HG03571 (cell line): Measurements from ENCODE around the gene ABL2.

ENCODE experiments used
- ATAC-seq: cut with Tn5 transposase; IDR thresholded peaks from one replicate; pipeline ENCODE4 v1.9.1; 2021; ENCODE audit not compliant: unreplicated experiment

The ABL2 gene

GRCh38 chr1:179095924-179096323 is 133.6 kb downstream of the ABL2 start:
- ATAC-seq: no peak

DNA sequence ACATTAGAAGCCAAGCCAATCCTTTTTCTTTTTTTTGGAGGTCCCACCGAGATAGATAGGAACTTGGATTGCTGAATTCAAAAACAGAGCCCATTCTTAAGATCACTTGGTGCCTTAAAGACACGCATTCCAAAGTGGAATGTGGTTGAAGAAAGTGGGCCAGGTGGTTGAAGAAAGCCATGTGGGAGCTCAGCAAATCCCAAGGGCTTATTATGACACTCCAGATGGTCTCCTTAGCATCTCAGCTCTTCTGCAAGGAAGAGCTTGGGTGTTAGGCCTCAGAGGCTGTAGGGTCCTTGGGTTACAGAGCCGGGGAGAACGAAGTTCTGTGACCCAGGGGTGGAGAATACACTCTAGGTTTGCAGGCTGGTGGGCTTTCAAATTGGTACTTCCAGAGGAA is 134.1 kb downstream of the ABL2 start:
- ATAC-seq: no peak

- ATAC-seq: no peak
Observed at GRCh38 chr1:179094818-179095217, 134.7 kb downstream of the ABL2 start.

- ATAC-seq: no peak
Observed at GRCh38 chr1:179092896-179093461, 136.5 kb downstream of the ABL2 start.

GRCh38 chr1:179091691-179092165 is 137.7 kb downstream of the ABL2 start:
- no peak for ATAC-seq

DNA sequence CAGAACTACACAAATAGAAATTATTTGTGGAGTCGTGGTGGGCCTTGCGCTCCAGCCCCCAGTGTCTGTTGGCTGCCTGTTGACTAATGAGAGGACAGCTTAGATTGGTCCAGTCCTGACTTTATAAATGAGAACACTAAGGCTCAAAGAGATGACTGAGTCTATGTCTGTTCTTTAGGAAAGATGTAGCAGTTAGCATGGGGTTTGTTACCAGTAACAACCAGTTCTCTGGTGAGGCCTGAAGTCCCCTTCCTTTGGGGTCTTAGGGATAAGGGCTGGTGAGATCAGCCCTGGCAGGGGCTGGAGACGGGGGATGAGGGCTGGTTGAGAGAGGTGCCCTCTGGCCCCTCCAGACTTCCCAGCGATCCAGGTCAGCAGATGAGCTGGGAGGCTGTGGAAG is 138.6 kb downstream of the ABL2 start:
- ATAC-seq: no peak

DNA sequence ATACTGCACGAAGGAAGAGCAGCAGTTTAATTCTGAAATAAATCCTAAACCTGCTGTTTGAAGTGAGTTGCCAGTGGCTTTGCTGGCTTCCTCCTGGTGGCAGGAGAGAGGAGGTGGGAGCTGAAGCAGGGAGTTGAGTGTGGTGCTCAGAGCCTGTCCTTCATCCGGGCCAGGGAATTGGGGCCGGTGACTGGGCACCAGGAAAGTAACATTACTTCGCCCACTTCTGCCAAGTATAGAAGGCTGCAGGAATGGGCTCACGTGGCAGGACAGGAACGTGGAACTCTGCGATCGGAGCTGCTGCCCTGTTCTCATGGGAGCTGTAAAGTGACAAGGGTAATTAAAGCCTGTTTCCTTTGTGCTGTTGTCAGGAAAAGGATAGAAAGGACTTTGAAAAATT is 139.0 kb downstream of the ABL2 start:
- no peak for ATAC-seq

GRCh38 chr1:179089827-179090482 is 139.5 kb downstream of the ABL2 start:
- no peak for ATAC-seq

- no peak for ATAC-seq
Observed at GRCh38 chr1:179087665-179088064, 141.8 kb downstream of the ABL2 start.

GRCh38 chr1:179083533-179083932 is 145.9 kb downstream of the ABL2 start:
- no peak for ATAC-seq

DNA sequence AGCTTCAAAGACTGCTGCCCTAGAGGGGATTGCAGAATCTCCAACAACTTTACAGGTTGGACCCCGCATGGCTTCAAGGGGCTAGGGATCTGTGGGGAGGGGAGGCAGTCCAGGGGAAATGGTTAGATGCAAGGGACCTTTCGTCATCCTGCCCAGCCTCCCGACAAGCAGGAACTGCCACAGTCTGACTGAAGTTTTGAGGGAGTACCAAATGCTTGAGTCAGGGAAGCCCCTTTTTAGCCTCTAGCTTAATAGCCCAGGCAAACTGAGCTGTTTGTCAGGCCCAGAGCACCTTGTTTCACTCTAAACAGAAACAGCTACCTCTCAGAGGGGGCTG is 146.5 kb downstream of the ABL2 start:
- ATAC-seq: no peak

DNA sequence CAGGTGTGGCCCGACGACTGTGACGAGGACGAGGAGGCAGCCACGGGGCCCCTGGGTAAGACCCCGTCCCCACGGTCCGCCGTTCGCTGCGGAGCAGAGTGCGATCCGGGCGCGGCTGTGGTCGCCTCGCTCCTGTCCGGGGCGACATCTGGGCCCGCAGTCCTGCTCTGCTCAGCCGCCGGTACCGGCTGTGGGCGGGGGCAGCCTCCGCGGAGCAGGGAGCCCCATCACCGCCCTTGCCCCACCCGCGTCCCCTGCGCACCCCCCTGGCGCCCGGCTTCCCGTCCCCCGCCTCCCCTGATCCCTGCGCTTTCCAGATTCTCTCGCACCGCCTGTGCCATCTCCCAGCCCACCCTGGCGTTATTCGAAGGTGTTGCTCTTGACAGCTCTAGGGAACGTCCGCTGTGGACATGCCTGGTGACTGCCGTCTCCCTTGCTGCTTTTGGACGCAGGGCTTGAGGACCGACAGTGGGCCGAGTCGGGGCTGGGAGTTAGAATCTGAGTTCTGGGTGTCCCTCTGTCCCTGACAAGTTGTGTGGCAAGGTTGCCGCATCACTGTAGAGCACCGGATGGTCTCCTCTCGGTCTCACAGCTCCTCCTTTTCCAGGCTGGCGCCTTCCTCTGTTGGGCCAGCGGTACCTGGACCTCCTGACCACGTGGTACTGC is 147.0 kb downstream of the ABL2 start:
- peak; percentile 3 for ATAC-seq

DNA sequence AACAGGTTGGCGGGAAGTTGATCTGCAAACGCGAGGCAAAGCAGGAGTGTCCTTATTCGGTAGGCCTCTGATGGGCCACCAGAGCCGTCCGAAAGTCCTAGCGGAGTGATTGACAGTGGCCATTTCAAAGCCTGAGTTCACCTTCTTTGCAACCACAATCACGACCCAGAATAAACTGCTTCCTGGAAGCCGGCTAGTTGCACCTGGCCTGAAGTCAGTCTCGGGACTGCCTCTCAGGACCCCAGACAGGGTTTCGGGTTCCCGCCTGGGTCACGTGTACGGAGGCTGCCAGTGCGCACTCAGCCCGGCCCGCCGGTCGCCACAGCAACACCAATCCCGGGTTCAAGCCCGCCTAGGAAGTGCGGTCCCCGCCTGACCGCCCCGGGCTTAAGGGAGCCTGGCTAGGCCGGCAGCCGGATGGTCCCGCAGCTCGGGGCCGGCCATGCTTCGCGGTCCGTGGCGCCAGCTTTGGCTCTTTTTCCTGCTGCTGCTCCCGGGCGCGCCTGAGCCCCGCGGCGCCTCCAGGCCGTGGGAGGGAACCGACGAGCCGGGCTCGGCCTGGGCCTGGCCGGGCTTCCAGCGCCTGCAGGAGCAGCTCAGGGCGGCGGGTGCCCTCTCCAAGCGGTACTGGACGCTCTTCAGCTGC is 147.7 kb downstream of the ABL2 start, which contains the start of gene TOR3A:
TOR3A (plus strand) TSS at position 384 of the 646 bp plus-strand sequence; CDS start at position 443, 59 bp downstream.
- peak; percentile 87 for ATAC-seq

- peak; percentile 24 for ATAC-seq
Observed at GRCh38 chr1:179080866-179081686, 148.4 kb downstream of the ABL2 start.

DNA sequence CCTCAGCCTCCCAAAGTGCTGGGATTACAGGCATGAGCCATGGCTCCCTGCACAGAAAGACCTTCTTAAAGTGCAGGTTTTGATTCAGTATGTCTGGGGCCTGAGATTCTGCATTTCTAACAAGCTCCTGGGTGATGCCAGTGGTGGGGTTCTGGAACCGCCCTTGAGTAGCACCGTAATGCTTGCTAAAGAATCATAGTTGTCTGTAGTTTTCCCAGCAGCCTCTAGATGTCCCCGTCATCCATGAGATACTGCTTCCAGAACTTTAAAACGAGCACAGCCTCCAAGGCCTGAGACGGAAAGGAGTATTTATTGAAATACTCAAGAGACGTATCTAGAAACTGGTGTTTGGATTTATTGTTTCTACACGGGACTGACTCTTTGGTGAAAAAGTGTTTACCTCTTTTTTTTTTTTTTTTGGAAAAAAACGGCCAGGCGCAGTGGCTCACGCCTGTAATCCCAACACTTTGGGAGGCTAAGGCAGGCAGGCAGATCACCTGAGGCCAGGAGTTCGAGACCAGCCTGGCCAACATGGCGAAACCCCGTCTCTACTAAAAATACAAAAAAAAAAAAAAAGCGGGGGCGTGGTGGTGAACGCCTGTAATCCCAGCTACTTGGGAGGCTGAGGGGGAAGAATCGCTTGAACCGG is 150.2 kb downstream of the ABL2 start:
- no peak for ATAC-seq

DNA sequence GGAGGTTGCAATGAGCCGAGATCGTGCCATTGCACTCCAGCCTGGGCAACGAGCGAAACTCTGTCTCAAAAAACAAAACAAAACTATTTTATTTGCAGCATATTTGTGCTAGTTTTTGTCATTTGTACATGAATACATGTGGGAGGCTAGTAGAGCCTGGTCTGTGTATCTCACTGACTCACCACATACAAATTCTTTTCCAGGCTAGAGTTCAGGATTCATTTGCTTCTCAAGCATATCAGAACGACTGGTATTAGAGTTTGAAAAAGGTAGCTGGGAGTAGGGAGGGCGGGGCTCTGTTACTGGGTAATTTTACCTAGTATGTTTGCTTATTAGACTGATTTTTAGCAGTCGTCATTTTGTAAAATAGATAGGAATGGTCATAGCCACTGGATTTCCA is 152.1 kb downstream of the ABL2 start:
- no peak for ATAC-seq

DNA sequence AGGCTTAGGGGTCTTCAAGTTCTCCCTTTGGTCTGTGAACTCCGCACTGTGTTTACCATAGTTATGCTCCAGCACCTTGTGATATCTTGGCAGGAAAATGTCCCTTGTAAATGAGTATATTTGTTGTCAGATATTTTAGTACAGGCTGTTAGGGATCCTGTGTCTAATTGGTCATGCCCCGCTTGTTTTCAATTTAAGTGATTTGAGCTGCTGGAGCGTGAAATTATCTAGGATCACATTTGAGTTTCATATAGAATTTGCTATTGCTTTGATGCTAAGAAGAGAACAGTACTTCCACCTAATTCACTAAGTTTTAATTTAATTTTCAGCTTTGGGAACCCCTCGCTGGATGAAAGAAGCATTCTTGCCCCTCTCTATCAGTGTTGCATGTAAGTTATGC is 163.0 kb downstream of the ABL2 start:
- ATAC-seq: no peak

DNA sequence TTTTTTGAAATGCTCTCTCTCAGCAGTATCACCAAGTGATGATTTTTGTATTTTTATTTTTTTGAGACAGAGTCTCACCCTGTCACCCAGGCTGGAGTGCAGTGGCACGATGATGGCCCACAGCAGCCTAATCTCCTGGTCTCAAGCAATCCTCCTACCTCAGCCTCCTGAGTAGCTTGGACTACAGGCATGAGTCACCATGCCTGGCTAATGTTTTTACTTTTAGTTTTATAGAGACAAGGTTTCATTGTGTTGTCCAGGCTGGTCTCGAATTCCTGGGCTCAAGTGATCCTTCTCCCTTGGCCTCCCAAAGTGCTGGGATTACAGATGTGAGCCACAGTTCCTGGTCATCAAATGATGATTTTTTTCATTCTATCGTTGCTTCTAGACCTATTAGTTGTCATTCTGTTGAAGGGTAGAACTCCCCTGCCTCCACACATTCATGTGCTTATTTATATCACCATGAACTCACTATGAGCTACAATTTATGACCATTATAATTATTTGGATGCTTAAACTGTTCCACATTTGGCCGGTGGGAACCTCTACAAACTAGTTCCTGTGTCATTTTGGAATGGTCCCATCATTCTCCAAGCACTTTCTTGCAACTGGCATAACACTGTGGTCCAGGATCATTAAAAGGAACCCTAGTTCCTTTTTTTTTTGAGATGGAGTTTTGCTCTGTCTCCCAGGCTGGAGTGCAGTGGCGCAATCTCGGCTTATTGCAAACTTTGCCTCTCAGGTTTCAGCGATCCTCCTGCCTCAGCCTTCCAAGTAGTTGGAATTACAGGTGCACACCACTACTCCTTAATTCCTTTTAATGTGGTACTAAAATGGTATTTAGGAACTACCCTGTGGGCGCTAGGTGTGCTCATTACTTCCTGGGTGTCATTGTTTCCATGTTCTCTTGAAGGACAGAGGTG is 167.9 kb downstream of the ABL2 start:
- ATAC-seq: no peak
